Heart right ventricle (tissue), 16 donors: ENCODE results near the gene RAMP1. TPM values are rescaled to one million over a fixed set of nuclear protein-coding genes. Genes with fewer than 3 reads are reported as not detected.

Experiments used
- ATAC-seq, 8 donors: fragments of 200-7000 bp; cut with Tn5 transposase; one replicate each; pipeline ENCODE4 v1.9.1; 2020; ENCODE audit warnings: mild to moderate bottlenecking in 8 of 8, moderate library complexity in 8 of 8, moderate number of reproducible peaks in 1 of 8
- DNase-seq, 2 donors: peaks; one replicate each; pipeline ENCODE4 v3.0.0-alpha.2; 2020
- H3K27ac ChIP-seq, 10 donors: fragments of 200-600 bp; sonication (generic) in 2 of 10; one replicate each; pipeline versions ENCODE4 v1.5.0 to v1.8.0; 2020 to 2022; ENCODE audit warnings: mild to moderate bottlenecking in 3 of 10
- H3K27me3 ChIP-seq, 7 donors: fragments of 200-600 bp; one replicate each; pipeline ENCODE4 v1.8.0; 2021 to 2022; ENCODE audit warnings: mild to moderate bottlenecking in 2 of 7
- H3K36me3 ChIP-seq, 9 donors: fragments of 200-600 bp; sonication (generic) in 1 of 9; one replicate each; pipeline versions ENCODE4 v1.5.0 to v1.8.0; 2020 to 2022; ENCODE audit warnings: mild to moderate bottlenecking in 2 of 9
- H3K4me1 ChIP-seq, 9 donors: fragments of 200-600 bp; sonication (generic) in 1 of 9; one replicate each; pipeline versions ENCODE4 v1.5.0 to v1.8.0; 2020 to 2022; ENCODE audit warnings: mild to moderate bottlenecking in 4 of 9
- H3K4me3 ChIP-seq, 10 donors: fragments of 200-600 bp; sonication (generic) in 2 of 10; one replicate each; pipeline versions ENCODE4 v1.5.0 to v1.8.0; 2020 to 2022; ENCODE audit warnings: mild to moderate bottlenecking in 7 of 10, moderate library complexity in 2 of 10
- H3K9me3 ChIP-seq, 11 donors: fragments of 200-600 bp in 10 of 11; sonication (generic) in 2 of 11; one replicate each; pipeline versions ENCODE4 v1.5.0 to v1.8.0; 2013 to 2022; ENCODE audit warnings: mild to moderate bottlenecking in 2 of 11, control low read depth in 1 of 11, moderate library complexity in 1 of 11
- WGBS, 2 donors: extraction: QIAGEN DNeasy Blood & Tissue Kit; methylation state at CpG; one replicate each; pipeline ENCODE4 v1.1.7; 2013; ENCODE audit warnings: inconsistent platforms in 1 of 2; 5-methylcytosine and 5-hydroxymethylcytosine counted together
- intact Hi-C, 10 donors: fragments of 100-400 bp; cut with DNase I; formaldehyde crosslinking; loops; one replicate each; pipeline versions ENCODE4 v1.11.1 to v1.14.2; 2022
- polyA plus RNA-seq, 2 donors: library from polyadenylated mRNA; stranded (reverse); fragments of 200-250 nt; gene quantifications; one replicate each; pipeline ENCODE4 v1.2.3, GENCODE V29; 2013
- total RNA-seq, 10 donors: library from RNA; stranded (reverse); fragmentation: NEBNext Ultra II Directional in 3 of 10; extraction: Animal tissue kit (Norgen Biotek cat#: 25700) in 3 of 10; gene quantifications; one replicate each; pipeline versions ENCODE4 v1.2.1 to v1.2.4, GENCODE V29; 2021 to 2023
- TF ChIP-seq, protein P1 (sequence below), 9 donors: fragments of 200-600 bp; sonication (generic) in 2 of 9; IDR thresholded peaks; one replicate each; pipeline versions ENCODE4 v1.5.0 to v1.8.0; 2021 to 2022; ENCODE audit warnings: antibody characterized with exemption in 9 of 9, mild to moderate bottlenecking in 5 of 9, moderate library complexity in 1 of 9
- donor health status: Arrhythmogenic right ventricular cardiomyopathy.
- donor health status: ischemic (EF 13 %, LVEDD 7.1; RV severe dilation, severe dysfunction).
- donor health status: healthy with polysubstance abuse.
- donor health status: DM: no; HTN: yes; CAD: no.
- donor health status: DM: no; HTN: no; CAD: no.
- donor health status: ischemic (EF 25% LVEDD 6.9; RV normal size, moderate dysfunction).
- donor health status: ischemic (EF 25% LVEDD 5.7; RV mildly dilated, moderate dysfunction).
- donor health status: healthy.
- donor health status: DM: yes; HTN: yes; CAD: no.
- donor health status: Ischemic cardiomyopathy.
- donor health status: ischemic (EF 35%, LVEDD 5.7; RV mildly dilated, moderate dysfunction).
- donor health status: nonischemic (EF 11% LVEDD 7.7; RV severe dilation, severe dysfunction).
- donor health status: DM: yes; HTN: yes; CAD: no.
- donor health status: PGD.
- donor health status: ischemic (EF 29% LVEDD 5.4; RV normal size, mild dysfunction).
- donor health status: nonischemic (EF 23%, LVEDD 6.1; RV moderate dilation, normal function).

RAMP1 gene
- total and polyA plus RNA-seq, 12 donors, result 52.7 to 1,549 (median 178) TPM

DNA sequence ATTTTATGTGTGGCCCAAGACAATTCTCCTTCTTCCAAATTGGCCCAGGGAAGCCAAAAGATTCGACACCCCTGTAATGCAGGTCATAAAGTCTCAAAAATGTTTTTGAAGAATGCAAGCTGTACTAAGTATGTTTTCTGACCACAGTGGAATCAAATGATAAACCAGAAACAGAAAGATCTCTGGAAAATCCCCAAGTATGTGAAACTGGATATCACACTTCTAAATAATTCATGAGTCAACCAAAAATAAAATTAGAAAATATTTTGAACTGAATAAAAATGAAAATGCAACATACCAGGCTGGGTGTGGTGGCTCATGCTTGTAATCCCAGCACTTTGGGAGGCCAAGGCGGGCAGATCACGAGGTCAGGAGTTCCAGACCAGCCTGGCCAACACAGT lies 73.3 kb downstream of the RAMP1 start:
- intact Hi-C loops, result no loop called here
- no peak for ATAC-seq
- WGBS, 2 donors, result 78 to 83% methylated on average over 3 of the region's 3 CpGs

GRCh38 chr2:237934186-237934585 lies 74.8 kb downstream of the RAMP1 start:
- Histone ChIP-seq H3K36me3 (no peaks in the 10 kb centered on the region), H3K9me3 (peaks cover 0 to 14% (median 0%) of the 10 kb centered on the region in 11 donors), H3K4me3 (no peak overlapping the region), H3K4me1 (peaks cover 0 to 10% (median 0%) of the 10 kb centered on the region in 9 donors), H3K27me3 (no peaks in the 10 kb centered on the region), H3K27ac (no peak overlapping the region)
- WGBS, 2 donors, result 93 to 97% methylated on average over 5 of the region's 5 CpGs
- intact Hi-C loops, result no loop called here
- TF ChIP-seq, protein P1, sequence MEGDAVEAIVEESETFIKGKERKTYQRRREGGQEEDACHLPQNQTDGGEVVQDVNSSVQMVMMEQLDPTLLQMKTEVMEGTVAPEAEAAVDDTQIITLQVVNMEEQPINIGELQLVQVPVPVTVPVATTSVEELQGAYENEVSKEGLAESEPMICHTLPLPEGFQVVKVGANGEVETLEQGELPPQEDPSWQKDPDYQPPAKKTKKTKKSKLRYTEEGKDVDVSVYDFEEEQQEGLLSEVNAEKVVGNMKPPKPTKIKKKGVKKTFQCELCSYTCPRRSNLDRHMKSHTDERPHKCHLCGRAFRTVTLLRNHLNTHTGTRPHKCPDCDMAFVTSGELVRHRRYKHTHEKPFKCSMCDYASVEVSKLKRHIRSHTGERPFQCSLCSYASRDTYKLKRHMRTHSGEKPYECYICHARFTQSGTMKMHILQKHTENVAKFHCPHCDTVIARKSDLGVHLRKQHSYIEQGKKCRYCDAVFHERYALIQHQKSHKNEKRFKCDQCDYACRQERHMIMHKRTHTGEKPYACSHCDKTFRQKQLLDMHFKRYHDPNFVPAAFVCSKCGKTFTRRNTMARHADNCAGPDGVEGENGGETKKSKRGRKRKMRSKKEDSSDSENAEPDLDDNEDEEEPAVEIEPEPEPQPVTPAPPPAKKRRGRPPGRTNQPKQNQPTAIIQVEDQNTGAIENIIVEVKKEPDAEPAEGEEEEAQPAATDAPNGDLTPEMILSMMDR (IDR thresholded peaks at IDR 0.05), result no peak
- ATAC-seq (no peak), DNase-seq (no peak)

More for the DNA sequence above, 73.3 kb downstream of the RAMP1 start:
- H3K36me3 ChIP-seq, result no peaks in the 10 kb centered on the region
- H3K27me3 ChIP-seq, result no peaks in the 10 kb centered on the region
- H3K4me3 ChIP-seq, result no peak overlapping the region
- no peak overlapping the region for H3K27ac ChIP-seq
- H3K9me3 ChIP-seq, result peaks cover 0 to 14% (median 0%) of the 10 kb centered on the region in 11 donors
- TF ChIP-seq, protein P1 (IDR thresholded peaks at IDR 0.05), result no peak
- H3K4me1 ChIP-seq, result peaks cover 0 to 10% (median 0%) of the 10 kb centered on the region in 9 donors
- DNase-seq, result no peak

- no peaks in the 10 kb centered on the region for H3K36me3 ChIP-seq
- no peak overlapping the region for H3K4me3 ChIP-seq
- peaks cover 0 to 2% (median 0%) of the 10 kb centered on the region in 11 donors for H3K9me3 ChIP-seq
- peak in 7 of 8 donors; percentile 54 to 92 (median 69) for ATAC-seq
- DNase-seq, result no peak
- intact Hi-C loops, result no loop called here
- 77 to 82% methylated on average over 11 of the region's 11 CpGs for WGBS, 2 donors
- TF ChIP-seq, protein P1 (IDR thresholded peaks at IDR 0.05), result no peak
- no peak overlapping the region for H3K27ac ChIP-seq
- H3K4me1 ChIP-seq, result peaks cover 0 to 10% (median 0%) of the 10 kb centered on the region in 9 donors
- no peaks in the 10 kb centered on the region for H3K27me3 ChIP-seq
Observed at GRCh38 chr2:237935740-237936452, 76.5 kb downstream of the RAMP1 start.

GRCh38 chr2:237939251-237939650 lies 79.8 kb downstream of the RAMP1 start:
- H3K4me1 ChIP-seq, result peaks cover 0 to 21% (median 12%) of the 10 kb centered on the region in 9 donors
- no peak overlapping the region for H3K4me3 ChIP-seq
- intact Hi-C loops, result no loop called here
- DNase-seq (no peak), ATAC-seq (no peak)
- H3K36me3 ChIP-seq, result no peaks in the 10 kb centered on the region
- peaks cover 0 to 6% (median 3%) of the 10 kb centered on the region in 11 donors for H3K9me3 ChIP-seq
- no peak overlapping the region for H3K27ac ChIP-seq
- TF ChIP-seq, protein P1 (IDR thresholded peaks at IDR 0.05), result no peak
- no peaks in the 10 kb centered on the region for H3K27me3 ChIP-seq
